Measurements from ENCODE around the gene SLC3A2. TPM values are rescaled to one million over a fixed set of nuclear protein-coding genes. Genes with fewer than 3 reads are reported as not detected.

The SLC3A2 gene
- total RNA-seq, 1 donor from 2014 or later = 147 TPM

GRCh38 chr11:62883673-62884072 is 3.0 kb downstream of the SLC3A2 start:
- no peaks in the 10 kb centered on the region for H3K9me3 Mint-ChIP-seq (ENCODE audit: unreplicated experiment)
- peaks cover 54% of the 10 kb centered on the region for H3K4me1 Mint-ChIP-seq (ENCODE audit: unreplicated experiment)
- peak overlapping the region; percentile 99 for H3K27ac Mint-ChIP-seq (ENCODE audit: unreplicated experiment)
- H3K36me3 Mint-ChIP-seq (ENCODE audit: low read depth, unreplicated experiment) = peaks cover 58% of the 10 kb centered on the region
- H3K27me3 Mint-ChIP-seq (ENCODE audit: unreplicated experiment) = peaks cover 13% of the 10 kb centered on the region
- DNase-seq (ENCODE audit: low spot score) = no peak
- TF ChIP-seq, protein P1, sequence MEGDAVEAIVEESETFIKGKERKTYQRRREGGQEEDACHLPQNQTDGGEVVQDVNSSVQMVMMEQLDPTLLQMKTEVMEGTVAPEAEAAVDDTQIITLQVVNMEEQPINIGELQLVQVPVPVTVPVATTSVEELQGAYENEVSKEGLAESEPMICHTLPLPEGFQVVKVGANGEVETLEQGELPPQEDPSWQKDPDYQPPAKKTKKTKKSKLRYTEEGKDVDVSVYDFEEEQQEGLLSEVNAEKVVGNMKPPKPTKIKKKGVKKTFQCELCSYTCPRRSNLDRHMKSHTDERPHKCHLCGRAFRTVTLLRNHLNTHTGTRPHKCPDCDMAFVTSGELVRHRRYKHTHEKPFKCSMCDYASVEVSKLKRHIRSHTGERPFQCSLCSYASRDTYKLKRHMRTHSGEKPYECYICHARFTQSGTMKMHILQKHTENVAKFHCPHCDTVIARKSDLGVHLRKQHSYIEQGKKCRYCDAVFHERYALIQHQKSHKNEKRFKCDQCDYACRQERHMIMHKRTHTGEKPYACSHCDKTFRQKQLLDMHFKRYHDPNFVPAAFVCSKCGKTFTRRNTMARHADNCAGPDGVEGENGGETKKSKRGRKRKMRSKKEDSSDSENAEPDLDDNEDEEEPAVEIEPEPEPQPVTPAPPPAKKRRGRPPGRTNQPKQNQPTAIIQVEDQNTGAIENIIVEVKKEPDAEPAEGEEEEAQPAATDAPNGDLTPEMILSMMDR (IDR thresholded peaks at IDR 0.05; ENCODE audit: unreplicated experiment) = no peak
- peak overlapping the region; percentile 100 for H3K4me3 Mint-ChIP-seq (ENCODE audit: unreplicated experiment)

GRCh38 chr11:62885137-62885750 is 4.5 kb downstream of the SLC3A2 start:
- DNase-seq (ENCODE audit: low spot score) = no peak
- TF ChIP-seq, protein P1 (IDR thresholded peaks at IDR 0.05; ENCODE audit: unreplicated experiment) = no peak
- H3K27me3 Mint-ChIP-seq (ENCODE audit: unreplicated experiment) = peaks cover 12% of the 10 kb centered on the region
- peaks cover 68% of the 10 kb centered on the region for H3K36me3 Mint-ChIP-seq (ENCODE audit: low read depth, unreplicated experiment)
- H3K27ac Mint-ChIP-seq (ENCODE audit: unreplicated experiment) = no peak overlapping the region
- peak overlapping the region; percentile 87 for H3K4me3 Mint-ChIP-seq (ENCODE audit: unreplicated experiment)
- H3K4me1 Mint-ChIP-seq (ENCODE audit: unreplicated experiment) = peaks cover 60% of the 10 kb centered on the region
- no peaks in the 10 kb centered on the region for H3K9me3 Mint-ChIP-seq (ENCODE audit: unreplicated experiment)

DNA sequence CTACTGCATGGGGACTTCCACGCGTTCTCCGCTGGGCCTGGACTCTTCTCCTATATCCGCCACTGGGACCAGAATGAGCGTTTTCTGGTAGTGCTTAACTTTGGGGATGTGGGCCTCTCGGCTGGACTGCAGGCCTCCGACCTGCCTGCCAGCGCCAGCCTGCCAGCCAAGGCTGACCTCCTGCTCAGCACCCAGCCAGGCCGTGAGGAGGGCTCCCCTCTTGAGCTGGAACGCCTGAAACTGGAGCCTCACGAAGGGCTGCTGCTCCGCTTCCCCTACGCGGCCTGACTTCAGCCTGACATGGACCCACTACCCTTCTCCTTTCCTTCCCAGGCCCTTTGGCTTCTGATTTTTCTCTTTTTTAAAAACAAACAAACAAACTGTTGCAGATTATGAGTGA is 7.7 kb downstream of the SLC3A2 start:
- peaks cover 53% of the 10 kb centered on the region for H3K4me1 Mint-ChIP-seq (ENCODE audit: unreplicated experiment)
- DNase-seq (ENCODE audit: low spot score) = no peak
- no peak overlapping the region for H3K27ac Mint-ChIP-seq (ENCODE audit: unreplicated experiment)
- peak overlapping the region; percentile 80 for H3K4me3 Mint-ChIP-seq (ENCODE audit: unreplicated experiment)
- H3K36me3 Mint-ChIP-seq (ENCODE audit: low read depth, unreplicated experiment) = peaks cover 42% of the 10 kb centered on the region
- no peaks in the 10 kb centered on the region for H3K9me3 Mint-ChIP-seq (ENCODE audit: unreplicated experiment)
- TF ChIP-seq, protein P1 (IDR thresholded peaks at IDR 0.05; ENCODE audit: unreplicated experiment) = no peak
- H3K27me3 Mint-ChIP-seq (ENCODE audit: unreplicated experiment) = peaks cover 3% of the 10 kb centered on the region

- Mint-ChIP-seq H3K4me1 (ENCODE audit: unreplicated experiment) (peaks cover 46% of the 10 kb centered on the region), H3K27ac (ENCODE audit: unreplicated experiment) (peak overlapping the region; percentile 77), H3K4me3 (ENCODE audit: unreplicated experiment) (peak overlapping the region; percentile 80), H3K27me3 (ENCODE audit: unreplicated experiment) (peaks cover 3% of the 10 kb centered on the region), H3K36me3 (ENCODE audit: low read depth, unreplicated experiment) (peaks cover 35% of the 10 kb centered on the region), H3K9me3 (ENCODE audit: unreplicated experiment) (no peaks in the 10 kb centered on the region)
- DNase-seq (ENCODE audit: low spot score) = no peak
- TF ChIP-seq, protein P1 (IDR thresholded peaks at IDR 0.05; ENCODE audit: unreplicated experiment) = no peak
Measured at GRCh38 chr11:62889126-62889483, 8.4 kb downstream of the SLC3A2 start.

All from endothelial cell (in vitro differentiated cells).